OCI-LY3 (cell line): ENCODE data around the gene GORAB.

ENCODE experiments used
- H2AFZ ChIP-seq: fragments of 200-600, 300-600 bp; shearing (Covaris generic); 2 replicates; pipeline ENCODE4 v1.6.0; 2014; ENCODE audit warnings: antibody characterized with exemption, low read depth, low read length
- H3K27ac ChIP-seq: fragments of 200-600, 300-600 bp; sonication (generic); 2 replicates; pipeline ENCODE4 v1.5.1; 2014; ENCODE audit warnings: mild to moderate bottlenecking, low read length, moderate library complexity, mixed read lengths
- H3K27me3 ChIP-seq: fragments of 200-600, 300-600 bp; sonication (generic); 2 replicates; pipeline ENCODE4 v1.6.1; 2014; ENCODE audit warnings: low read depth, low read length, mixed read lengths
- H3K36me3 ChIP-seq: fragments of 200-600, 300-600 bp; sonication (generic); replicated peaks from 2 replicates; pipeline ENCODE3; 2014; ENCODE audit warnings: low read depth, low read length, mixed read lengths
- H3K4me1 ChIP-seq: fragments of 300-600, 200-600 bp; sonication (generic); 2 replicates; pipeline ENCODE4 v1.6.1; 2014; ENCODE audit warnings: low read length, mixed read lengths
- H3K4me2 ChIP-seq: fragments of 200-600, 300-600 bp; sonication (generic); 2 replicates; pipeline ENCODE4 v1.6.1; 2014; ENCODE audit warnings: low read length, mixed read lengths
- H3K4me3 ChIP-seq: fragments of 300-600, 200-600 bp; sonication (generic); 2 replicates; pipeline ENCODE4 v1.5.1; 2014; ENCODE audit warnings: antibody characterized with exemption, mild to moderate bottlenecking, low read length, moderate library complexity
- H3K79me2 ChIP-seq: fragments of 300-600, 200-600 bp; shearing (Covaris generic); 2 replicates; pipeline ENCODE4 v1.6.1; 2014; ENCODE audit warnings: mild to moderate bottlenecking, low read length, mixed read lengths
- H3K9ac ChIP-seq: fragments of 300-600, 200-600 bp; shearing (Covaris generic); 2 replicates; pipeline ENCODE4 v1.6.0; 2014; ENCODE audit warnings: mild to moderate bottlenecking, low read length, moderate library complexity
- H3K9me3 ChIP-seq: fragments of 200-600, 300-600 bp; shearing (Covaris generic); 2 replicates; pipeline ENCODE4 v1.6.1; 2014; ENCODE audit warnings: low read length, mixed read lengths; ENCODE audit not compliant: insufficient read depth
- H4K20me1 ChIP-seq: fragments of 200-600, 300-600 bp; sonication (generic); 2 replicates; pipeline ENCODE4 v1.6.1; 2016; ENCODE audit warnings: low read length, mixed read lengths; ENCODE audit not compliant: insufficient read depth
- EZH2phosphoT487 ChIP-seq: fragments of 200-600 bp; shearing (Covaris generic); IDR thresholded peaks from 2 replicates; pipeline ENCODE4 v1.6.1; 2018; ENCODE audit warnings: antibody characterized with exemption, mixed run types, low read depth
- TF ChIP-seq, protein P1 (sequence below): fragments of 200-600, 300-600 bp; sonication (generic); IDR thresholded peaks from 2 replicates; pipeline ENCODE4 v1.5.1; 2014; ENCODE audit warnings: antibody characterized with exemption, low read length, low read depth

Gene GORAB, protein sequence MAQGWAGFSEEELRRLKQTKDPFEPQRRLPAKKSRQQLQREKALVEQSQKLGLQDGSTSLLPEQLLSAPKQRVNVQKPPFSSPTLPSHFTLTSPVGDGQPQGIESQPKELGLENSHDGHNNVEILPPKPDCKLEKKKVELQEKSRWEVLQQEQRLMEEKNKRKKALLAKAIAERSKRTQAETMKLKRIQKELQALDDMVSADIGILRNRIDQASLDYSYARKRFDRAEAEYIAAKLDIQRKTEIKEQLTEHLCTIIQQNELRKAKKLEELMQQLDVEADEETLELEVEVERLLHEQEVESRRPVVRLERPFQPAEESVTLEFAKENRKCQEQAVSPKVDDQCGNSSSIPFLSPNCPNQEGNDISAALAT

DNA sequence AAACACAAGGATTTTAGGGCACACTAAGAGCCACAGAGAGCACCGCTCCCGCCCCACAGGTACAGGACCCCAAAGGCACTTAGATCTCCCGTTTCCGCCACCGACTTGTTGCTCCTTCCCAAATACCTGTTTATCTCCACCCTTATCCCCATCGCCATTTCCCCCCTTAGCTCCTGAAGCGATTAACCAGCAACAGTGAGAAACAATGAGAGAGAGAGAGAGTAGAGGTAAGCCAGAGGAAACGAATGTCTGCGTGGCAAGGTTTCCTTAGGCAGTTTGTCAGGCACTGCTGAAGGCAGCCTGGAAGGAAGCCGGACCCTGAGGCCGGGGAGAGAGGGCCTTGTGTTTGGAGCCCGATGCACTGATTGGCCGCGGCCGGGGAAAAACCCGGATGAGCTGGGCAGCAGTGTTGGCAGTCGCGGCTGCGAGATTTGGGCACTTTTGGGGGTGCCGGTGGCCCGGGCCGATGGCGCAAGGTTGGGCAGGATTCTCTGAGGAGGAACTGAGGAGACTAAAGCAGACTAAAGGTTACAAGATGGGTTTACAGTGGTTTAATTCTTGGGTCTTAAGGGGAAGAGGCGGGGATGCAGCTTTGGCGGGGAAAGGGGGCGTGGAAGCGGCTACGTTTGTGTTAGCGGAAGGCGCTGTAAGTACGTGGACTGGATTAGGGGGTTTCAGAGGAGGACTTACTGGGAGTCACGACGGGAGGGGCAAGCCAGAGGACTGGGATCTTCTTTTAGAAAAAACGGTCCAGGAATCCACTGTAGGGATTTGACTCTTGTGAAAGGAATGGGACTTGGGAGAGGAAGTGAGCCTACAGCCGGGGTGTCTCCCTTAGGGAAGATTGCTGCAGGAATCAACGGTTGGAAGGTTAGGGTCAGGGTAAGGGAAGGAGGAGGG lies at the start of gene GORAB:
Gene GORAB (plus strand): TSS at position 409 of the 900 bp plus-strand sequence. CDS start 58 bp downstream, at position 467.
- no peak for TF ChIP-seq EZH2phosphoT487
- TF ChIP-seq, protein P1, sequence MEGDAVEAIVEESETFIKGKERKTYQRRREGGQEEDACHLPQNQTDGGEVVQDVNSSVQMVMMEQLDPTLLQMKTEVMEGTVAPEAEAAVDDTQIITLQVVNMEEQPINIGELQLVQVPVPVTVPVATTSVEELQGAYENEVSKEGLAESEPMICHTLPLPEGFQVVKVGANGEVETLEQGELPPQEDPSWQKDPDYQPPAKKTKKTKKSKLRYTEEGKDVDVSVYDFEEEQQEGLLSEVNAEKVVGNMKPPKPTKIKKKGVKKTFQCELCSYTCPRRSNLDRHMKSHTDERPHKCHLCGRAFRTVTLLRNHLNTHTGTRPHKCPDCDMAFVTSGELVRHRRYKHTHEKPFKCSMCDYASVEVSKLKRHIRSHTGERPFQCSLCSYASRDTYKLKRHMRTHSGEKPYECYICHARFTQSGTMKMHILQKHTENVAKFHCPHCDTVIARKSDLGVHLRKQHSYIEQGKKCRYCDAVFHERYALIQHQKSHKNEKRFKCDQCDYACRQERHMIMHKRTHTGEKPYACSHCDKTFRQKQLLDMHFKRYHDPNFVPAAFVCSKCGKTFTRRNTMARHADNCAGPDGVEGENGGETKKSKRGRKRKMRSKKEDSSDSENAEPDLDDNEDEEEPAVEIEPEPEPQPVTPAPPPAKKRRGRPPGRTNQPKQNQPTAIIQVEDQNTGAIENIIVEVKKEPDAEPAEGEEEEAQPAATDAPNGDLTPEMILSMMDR = no peak
- H3K4me1 ChIP-seq = peaks cover 43% of the 10 kb centered on the region
- H3K9ac ChIP-seq = peak within 1 kb of the TSS; percentile 93
- peaks cover 50% of the 10 kb centered on the region for H3K79me2 ChIP-seq
- H3K4me3 ChIP-seq = peak within 1 kb of the TSS; percentile 88
- H3K36me3 ChIP-seq = peaks cover 24% of the 10 kb centered on the region
- H3K27ac ChIP-seq = peak within 1 kb of the TSS; percentile 84
- no peaks in the 10 kb centered on the region for H3K9me3 ChIP-seq
- no peaks in the 10 kb centered on the region for H4K20me1 ChIP-seq
- H3K4me2 ChIP-seq = peak within 1 kb of the TSS; percentile 81
- no peaks in the 10 kb centered on the region for H3K27me3 ChIP-seq
- H2AFZ ChIP-seq = peak within 1 kb of the TSS; percentile 98

DNA sequence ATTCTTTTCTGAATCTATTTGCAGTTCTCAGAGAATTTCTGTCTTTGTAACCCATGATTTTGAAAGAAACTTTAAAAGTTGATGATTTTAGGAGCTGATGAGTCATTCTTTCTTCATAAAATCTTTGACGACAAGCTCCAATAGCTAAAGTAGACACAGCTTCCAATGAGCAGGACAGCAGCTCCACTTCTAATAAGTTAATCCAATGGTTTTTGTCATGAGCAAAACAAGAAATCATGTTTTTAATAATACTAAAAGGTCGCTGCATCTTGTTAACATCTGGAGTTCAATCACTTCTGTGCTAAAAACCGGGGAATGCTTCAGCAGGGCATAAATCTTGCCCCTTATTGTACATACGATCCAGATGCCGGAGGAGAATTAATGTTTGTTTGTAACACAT lies 48.9 kb upstream of the GORAB start:
- Histone ChIP-seq H3K9me3 (no peaks in the 10 kb centered on the region), H3K4me3 (no peak overlapping the region), H3K9ac (no peak overlapping the region), H3K4me2 (no peak overlapping the region), H3K4me1 (no peaks in the 10 kb centered on the region), H3K27ac (no peak overlapping the region), H3K79me2 (no peaks in the 10 kb centered on the region), H3K27me3 (no peaks in the 10 kb centered on the region), H2AFZ (no peak overlapping the region), H4K20me1 (no peaks in the 10 kb centered on the region), H3K36me3 (no peaks in the 10 kb centered on the region)
- TF ChIP-seq EZH2phosphoT487 = no peak
- TF ChIP-seq, protein P1 = no peak

DNA sequence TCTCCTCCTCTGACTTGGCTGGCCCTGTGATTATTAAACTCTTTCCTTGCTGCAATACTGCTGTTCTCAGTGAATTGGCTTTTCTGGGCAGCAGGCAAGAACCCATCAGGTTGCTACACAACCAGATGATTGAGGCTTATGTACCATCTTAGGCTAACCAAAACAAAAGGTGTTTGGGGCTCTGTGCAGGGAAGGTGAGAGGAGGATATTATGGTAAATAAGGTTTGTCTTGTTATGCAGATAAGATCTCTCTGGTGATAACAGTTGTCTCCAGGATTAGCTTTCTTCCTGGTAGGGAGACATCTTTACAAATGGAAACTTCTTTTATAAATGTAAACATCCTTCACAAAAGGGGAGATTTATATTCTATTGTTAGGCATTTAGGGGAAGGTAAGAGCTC lies 44.5 kb upstream of the GORAB start:
- Histone ChIP-seq H3K4me2 (no peak overlapping the region), H3K27ac (no peak overlapping the region), H3K27me3 (no peaks in the 10 kb centered on the region), H3K4me3 (no peak overlapping the region), H2AFZ (no peak overlapping the region), H4K20me1 (no peaks in the 10 kb centered on the region), H3K36me3 (no peaks in the 10 kb centered on the region), H3K9me3 (no peaks in the 10 kb centered on the region; the same call in 1 of the 2 replicates), H3K79me2 (no peaks in the 10 kb centered on the region), H3K9ac (no peak overlapping the region), H3K4me1 (no peaks in the 10 kb centered on the region)
- no peak for TF ChIP-seq EZH2phosphoT487
- TF ChIP-seq, protein P1 = no peak

DNA sequence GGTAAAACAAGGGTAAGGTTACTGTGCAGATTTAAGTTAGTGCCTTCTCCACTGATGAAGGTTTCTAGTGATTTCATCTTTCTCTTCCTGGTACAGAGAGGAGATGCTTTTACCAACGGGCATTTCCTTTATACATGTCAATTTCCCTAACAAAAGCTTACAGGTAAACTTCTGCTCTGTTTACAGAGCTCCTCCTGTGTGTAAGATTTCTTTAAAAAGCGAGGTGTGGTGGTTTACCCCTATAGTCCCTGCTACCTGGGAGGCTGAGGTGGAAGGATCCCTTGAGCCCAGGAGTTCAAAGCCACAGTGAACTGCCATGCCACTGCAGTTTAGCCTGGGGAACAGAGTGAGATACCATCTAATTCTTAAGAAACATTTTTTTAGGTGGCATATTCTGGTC lies 40.7 kb upstream of the GORAB start:
- H3K9me3 ChIP-seq = no peaks in the 10 kb centered on the region; the same call in 1 of the 2 replicates
- H3K36me3 ChIP-seq = no peaks in the 10 kb centered on the region
- no peak overlapping the region for H3K9ac ChIP-seq
- no peak for TF ChIP-seq EZH2phosphoT487
- TF ChIP-seq, protein P1 = no peak
- H3K4me3 ChIP-seq = no peak overlapping the region
- H3K4me2 ChIP-seq = no peak overlapping the region
- no peaks in the 10 kb centered on the region for H3K79me2 ChIP-seq
- no peaks in the 10 kb centered on the region for H4K20me1 ChIP-seq
- H3K27ac ChIP-seq = no peak overlapping the region
- H3K4me1 ChIP-seq = no peaks in the 10 kb centered on the region
- 0 out of 2 replicates have a peak, but pooled peaks cover 3% of the 10 kb centered on the region for H3K27me3 ChIP-seq
- peak overlapping the region; percentile 53; the same call in 1 of the 2 replicates for H2AFZ ChIP-seq
